Measurements from ENCODE around the gene OCA2.

- TF ChIP-seq CTCF (IDR thresholded peaks at IDR 0.05) (no peak), POLR2A (IDR thresholded peaks at IDR 0.05) (no peak), POLR2AphosphoS5 (IDR thresholded peaks at IDR 0.05; ENCODE audit: insufficient read depth in 1 of 2, low read depth in 1 of 2) (no peak)
Measured at GRCh38 chr15:27743638-27744037, 355.5 kb downstream of the OCA2 start.

Data from vagina (tissue), 2 donors.